WTC11 (cell line): ENCODE data around the gene MMP19. TPM values are rescaled to one million over a fixed set of nuclear protein-coding genes. Genes with fewer than 3 reads are reported as not detected.

Experiments
- ATAC-seq: fragments of 200-7000 bp; cut with Tn5 transposase; 2 replicates; pipeline ENCODE4 v1.10.0; 2021; ENCODE audit warnings: mild to moderate bottlenecking, moderate library complexity
- CTCF ChIA-PET: fragments of 300-600 bp; sonication (Branson Sonifier 250); formaldehyde crosslinking; loops from one replicate; lab custom pipeline; 2021; ENCODE audit warnings: antibody characterized with exemption; lab: Charles Lee
- POLR2A ChIA-PET: fragments of 350-600 bp; sonication (Branson Sonifier 250); formaldehyde crosslinking; loops from one replicate; lab custom pipeline; 2021; ENCODE audit warnings: antibody characterized with exemption; lab: Charles Lee
- DNase-seq: peaks from one replicate; pipeline ENCODE4 v3.0.0; 2021; ENCODE audit warnings: low spot score
- H3K27ac Mint-ChIP-seq: 2 replicates; pipeline ENCODE4 v1.8.0; 2021; ENCODE audit warnings: mixed read lengths
- H3K27me3 Mint-ChIP-seq: 2 replicates; pipeline ENCODE4 v1.8.0; 2021; ENCODE audit warnings: low read depth, mild to moderate bottlenecking, moderate library complexity, mixed read lengths
- H3K36me3 Mint-ChIP-seq: 2 replicates; pipeline ENCODE4 v1.8.0; 2021; ENCODE audit warnings: mixed read lengths
- H3K4me1 Mint-ChIP-seq: 2 replicates; pipeline ENCODE4 v1.8.0; 2022; ENCODE audit warnings: mixed read lengths
- H3K4me3 Mint-ChIP-seq: 2 replicates; pipeline ENCODE4 v1.8.0; 2021; ENCODE audit warnings: mild to moderate bottlenecking, moderate library complexity, mixed read lengths
- H3K9me3 Mint-ChIP-seq: 2 replicates; pipeline ENCODE4 v1.8.0; 2021; ENCODE audit warnings: mixed read lengths
- CBFB ChIP-seq: sonication (generic); formaldehyde crosslinking; IDR thresholded peaks from 2 replicates; pipeline ENCODE4 v1.8.1; 2022; ENCODE audit warnings: mild to moderate bottlenecking, low read depth, missing genetic modification reagents
- CREM ChIP-seq: sonication (generic); formaldehyde crosslinking; IDR thresholded peaks from 2 replicates; pipeline ENCODE4 v1.8.1; 2022; ENCODE audit warnings: mild to moderate bottlenecking, missing genetic modification reagents, moderate library complexity
- E2F4 ChIP-seq: sonication (generic); formaldehyde crosslinking; IDR thresholded peaks from 2 replicates; pipeline ENCODE4 v1.8.1; 2022; ENCODE audit warnings: low read depth, mild to moderate bottlenecking, moderate library complexity, missing genetic modification reagents, borderline replicate concordance
- FOXK1 ChIP-seq: sonication (generic); formaldehyde crosslinking; IDR thresholded peaks from 2 replicates; pipeline ENCODE4 v1.8.0; 2022; ENCODE audit warnings: mild to moderate bottlenecking, moderate library complexity, missing genetic modification reagents
- FOXP1 ChIP-seq: sonication (generic); formaldehyde crosslinking; IDR thresholded peaks from 2 replicates; pipeline ENCODE4 v1.8.0; 2022; ENCODE audit warnings: missing genetic modification reagents, mild to moderate bottlenecking, moderate library complexity, borderline replicate concordance
- GRHL2 ChIP-seq: fragments of 250-450 bp; sonication (Bioruptor Pico); IDR thresholded peaks from 2 replicates; pipeline ENCODE4 v1.8.0; 2022; ENCODE audit warnings: mild to moderate bottlenecking, moderate library complexity; ENCODE audit not compliant: insufficient replicate concordance, severe bottlenecking
- HMGXB4 ChIP-seq: sonication (generic); formaldehyde crosslinking; IDR thresholded peaks from 2 replicates; pipeline ENCODE4 v1.8.1; 2023; ENCODE audit warnings: mild to moderate bottlenecking, moderate library complexity, missing genetic modification reagents
- KAT7 ChIP-seq: sonication (generic); formaldehyde crosslinking; IDR thresholded peaks from 2 replicates; pipeline ENCODE4 v1.8.1; 2023; ENCODE audit warnings: missing genetic modification reagents, mild to moderate bottlenecking, borderline replicate concordance
- MAX ChIP-seq: sonication (generic); formaldehyde crosslinking; IDR thresholded peaks from 2 replicates; pipeline ENCODE4 v1.8.0; 2022; ENCODE audit warnings: mild to moderate bottlenecking, missing genetic modification reagents
- PRRX2 ChIP-seq: fragments of 250-450 bp; sonication (Bioruptor Pico); IDR thresholded peaks from 2 replicates; pipeline ENCODE4 v1.8.0; 2021; ENCODE audit warnings: mild to moderate bottlenecking
- SMAD4 ChIP-seq: sonication (generic); formaldehyde crosslinking; IDR thresholded peaks from 2 replicates; pipeline ENCODE4 v1.8.0; 2022; ENCODE audit warnings: mild to moderate bottlenecking, missing genetic modification reagents
- TCF7 ChIP-seq: sonication (generic); formaldehyde crosslinking; IDR thresholded peaks from 2 replicates; pipeline ENCODE4 v1.8.0; 2022; ENCODE audit warnings: mild to moderate bottlenecking, low read depth, missing genetic modification reagents, moderate library complexity
- TEAD1 ChIP-seq: sonication (generic); formaldehyde crosslinking; IDR thresholded peaks from 2 replicates; pipeline ENCODE4 v1.8.0; 2022; ENCODE audit warnings: mild to moderate bottlenecking, missing genetic modification reagents
- TEAD4 ChIP-seq: sonication (generic); formaldehyde crosslinking; IDR thresholded peaks from 2 replicates; pipeline ENCODE4 v1.8.0; 2022; ENCODE audit warnings: mild to moderate bottlenecking, missing genetic modification reagents
- ZMAT4 ChIP-seq: fragments of 250-450 bp; sonication (Bioruptor Pico); IDR thresholded peaks from 2 replicates; pipeline ENCODE4 v1.9.0; 2021; ENCODE audit warnings: mild to moderate bottlenecking
- ZNF121 ChIP-seq: sonication (generic); formaldehyde crosslinking; IDR thresholded peaks from 2 replicates; pipeline ENCODE4 v1.8.0; 2023; ENCODE audit warnings: missing genetic modification reagents
- ZNF138 ChIP-seq: sonication (generic); formaldehyde crosslinking; conservative IDR thresholded peaks from 2 replicates; pipeline ENCODE4 v1.8.1; 2022; ENCODE audit warnings: mild to moderate bottlenecking, moderate library complexity, missing genetic modification reagents
- ZNF263 ChIP-seq: sonication (generic); formaldehyde crosslinking; IDR thresholded peaks from 2 replicates; pipeline ENCODE4 v1.8.1; 2022; ENCODE audit warnings: low read depth, mild to moderate bottlenecking, moderate library complexity, missing genetic modification reagents
- ZNF671 ChIP-seq: fragments of 250-450 bp; sonication (Bioruptor Pico); IDR thresholded peaks from 2 replicates; pipeline ENCODE4 v1.8.0; 2021; ENCODE audit warnings: mild to moderate bottlenecking
- total RNA-seq: library from RNA; stranded (reverse); gene quantifications from 3 replicates; pipeline ENCODE4 v1.2.3, GENCODE V29; 2021

The MMP19 gene
- total RNA-seq, 1 experiment from 2014 or later = 1.6 TPM

- no peak for TF ChIP-seq PRRX2 (CRISPR knock-in tag)
- TF ChIP-seq HMGXB4 (CRISPR knock-in tag) = no peak
- TF ChIP-seq KAT7 (CRISPR knock-in tag) = no peak
- no peak for TF ChIP-seq ZNF121
- TF ChIP-seq FOXK1 (CRISPR knock-in tag) = no peak
- TF ChIP-seq CBFB (CRISPR knock-in tag) = no peak
- TF ChIP-seq ZNF671 = no peak
- TF ChIP-seq FOXP1 (CRISPR knock-in tag) = no peak
- TF ChIP-seq ZNF263 = no peak
- no peak for TF ChIP-seq TCF7
These were observed 19.3 kb downstream of the MMP19 start (continued) for GRCh38 chr12:55823419-55823818.

GRCh38 chr12:55822228-55822627, 20.5 kb downstream of the MMP19 start:
- DNase-seq (peak; percentile 52), ATAC-seq (no peak)
- Mint-ChIP-seq H3K4me1 (peaks cover 13% of the 10 kb centered on the region), H3K27me3 (no peaks in the 10 kb centered on the region), H3K4me3 (no peak overlapping the region), H3K9me3 (no peaks in the 10 kb centered on the region), H3K27ac (peak overlapping the region; percentile 90), H3K36me3 (peaks cover 40% of the 10 kb centered on the region)
- ChIA-PET POLR2A (no interaction called here), CTCF (no interaction called here)
- TF ChIP-seq TEAD1 (CRISPR knock-in tag) = peak; percentile 87; the same call in 1 of the 2 replicates
- no peak for TF ChIP-seq ZNF138 (CRISPR knock-in tag)
- peak; percentile 87; the same call in 1 of the 2 replicates for TF ChIP-seq TEAD4 (CRISPR knock-in tag)

- Mint-ChIP-seq H3K27ac (no peak overlapping the region), H3K36me3 (peaks cover 37% of the 10 kb centered on the region), H3K4me1 (peaks cover 14% of the 10 kb centered on the region), H3K9me3 (no peaks in the 10 kb centered on the region), H3K4me3 (no peak overlapping the region), H3K27me3 (no peaks in the 10 kb centered on the region)
- TF ChIP-seq GRHL2 (CRISPR knock-in tag) (no peak), FOXK1 (CRISPR knock-in tag) (no peak), MAX (CRISPR knock-in tag) (no peak), SMAD4 (CRISPR knock-in tag) (no peak), E2F4 (CRISPR knock-in tag) (no peak)
- DNase-seq (no peak), ATAC-seq (no peak)
- ChIA-PET CTCF (interaction anchor here (0.6 to 7.0 kb wide), 11 partner anchors 10 to 193 kb away, joined by 3 to 97 read pairs (median 3); partner anchors contain the start of genes DNAJC14 and RAB5B), POLR2A (interaction anchor here (2.6 kb wide), 1 partner anchor 9 kb away, joined by 9 read pairs; the partner anchor contains the start of gene DNAJC14)
These were observed 22.1 kb downstream of the MMP19 start for GRCh38 chr12:55820679-55821078.

GRCh38 chr12:55818886-55819285, 23.9 kb downstream of the MMP19 start:
- H3K27me3 Mint-ChIP-seq = no peaks in the 10 kb centered on the region
- H3K27ac Mint-ChIP-seq = no peak overlapping the region; the same call in 1 of the 2 replicates
- DNase-seq = no peak
- ChIA-PET POLR2A (interaction anchor here (1.8 to 3.5 kb wide), 3 partner anchors 11 to 81 kb away, joined by 15 to 64 read pairs (median 16); partner anchors contain the start of genes DNAJC14 and GDF11), CTCF (interaction anchor here (1.6 to 7.0 kb wide), 5 partner anchors 8 to 121 kb away, joined by 5 to 97 read pairs (median 18); partner anchors contain the start of gene GDF11)
- H3K4me1 Mint-ChIP-seq = peaks cover 28% of the 10 kb centered on the region
- H3K36me3 Mint-ChIP-seq = peaks cover 37% of the 10 kb centered on the region
- no peak for TF ChIP-seq GRHL2 (CRISPR knock-in tag)
- no peak for TF ChIP-seq ZMAT4 (CRISPR knock-in tag)
- TF ChIP-seq CREM (CRISPR knock-in tag) = 0 out of 2 replicates have a peak, but pooled peaks have one; percentile 37
- no peak for TF ChIP-seq CBFB (CRISPR knock-in tag)
- TF ChIP-seq, all 79 proteins: peak for 1
- ATAC-seq = no peak
- no peaks in the 10 kb centered on the region for H3K9me3 Mint-ChIP-seq
- H3K4me3 Mint-ChIP-seq = no peak overlapping the region
